Thyroid gland (tissue), 4 donors: Measurements from ENCODE around the gene CNBD2. TPM values are rescaled to one million over a fixed set of nuclear protein-coding genes. Genes with fewer than 3 reads are reported as not detected.
A peak's percentile ranks its signal among the peaks of the same experiment; 100 is the strongest.
"Not testable (repeated sequence)": the region's sequence is repeated elsewhere in the genome, so short reads cannot be mapped to it uniquely, and the experiment has no call there.

Experiments
- DNase-seq, 2 donors: peaks; one replicate each; pipeline ENCODE4 v3.0.0-alpha.2; 2019
- H3K27ac ChIP-seq, 3 donors: fragments of 200-600 bp; sonication (generic); 1 replicate in 2 of 3; 2 replicates in 1 of 3; pipeline ENCODE4 v1.5.1; 2016 to 2019; ENCODE audit warnings: mild to moderate bottlenecking in 1 of 3, moderate library complexity in 1 of 3
- H3K27me3 ChIP-seq: fragments of 200-600 bp; sonication (generic); one replicate; pipeline ENCODE4 v1.5.1; 2019
- H3K36me3 ChIP-seq, 2 donors: fragments of 200-600 bp; sonication (generic); one replicate each; pipeline ENCODE4 v1.5.1; 2016 to 2019
- H3K4me1 ChIP-seq, 2 donors: fragments of 200-600 bp; sonication (generic); one replicate each; pipeline ENCODE4 v1.5.1; 2017 to 2019
- H3K4me3 ChIP-seq, 3 donors: fragments of 200-600 bp; sonication (generic); replicated peaks in 1 of 3; 1 replicate in 2 of 3; 2 replicates in 1 of 3; pipeline ENCODE4 v1.5.1; 2016; ENCODE audit warnings: mild to moderate bottlenecking in 1 of 3
- H3K9me3 ChIP-seq: fragments of 200-600 bp; sonication (generic); one replicate; pipeline ENCODE4 v1.5.1; 2017
- POLR2A ChIP-seq, 2 donors: fragments of 450-650 bp; IDR thresholded peaks; one replicate each; pipeline ENCODE4 v1.6.1; 2017; ENCODE audit warnings: antibody characterized with exemption in 2 of 2, mild to moderate bottlenecking in 2 of 2, moderate library complexity in 1 of 2
- WGBS, 2 donors: methylation state at CpG; one replicate each; pipeline ENCODE4 v1.1.5; 2017; 5-methylcytosine and 5-hydroxymethylcytosine counted together
- intact Hi-C: fragments of 100-400 bp; cut with DNase I; formaldehyde crosslinking; loops from one replicate; pipeline ENCODE4 v1.15.1; 2023
- total RNA-seq, 4 donors: library from RNA; depleted of rRNA; stranded (reverse); fragments of >200 nt; gene quantifications; one replicate each; pipeline ENCODE4 v1.2.3, GENCODE V29; 2016
- TF ChIP-seq, protein P1 (sequence below), 6 experiments: fragments of 200-600 bp in 3 of 6; fragments of 450-650 bp in 3 of 6; sonication (generic) in 3 of 6; IDR thresholded peaks; one replicate each; pipeline ENCODE4 v1.5.1; 2016 to 2019; ENCODE audit warnings: antibody characterized with exemption in 6 of 6, mild to moderate bottlenecking in 2 of 6, inconsistent platforms in 1 of 6, moderate library complexity in 1 of 6

CNBD2 gene
- total RNA-seq, 4 donors from 2014 or later = 3.0 to 4.5 (median 3.8) TPM

DNA sequence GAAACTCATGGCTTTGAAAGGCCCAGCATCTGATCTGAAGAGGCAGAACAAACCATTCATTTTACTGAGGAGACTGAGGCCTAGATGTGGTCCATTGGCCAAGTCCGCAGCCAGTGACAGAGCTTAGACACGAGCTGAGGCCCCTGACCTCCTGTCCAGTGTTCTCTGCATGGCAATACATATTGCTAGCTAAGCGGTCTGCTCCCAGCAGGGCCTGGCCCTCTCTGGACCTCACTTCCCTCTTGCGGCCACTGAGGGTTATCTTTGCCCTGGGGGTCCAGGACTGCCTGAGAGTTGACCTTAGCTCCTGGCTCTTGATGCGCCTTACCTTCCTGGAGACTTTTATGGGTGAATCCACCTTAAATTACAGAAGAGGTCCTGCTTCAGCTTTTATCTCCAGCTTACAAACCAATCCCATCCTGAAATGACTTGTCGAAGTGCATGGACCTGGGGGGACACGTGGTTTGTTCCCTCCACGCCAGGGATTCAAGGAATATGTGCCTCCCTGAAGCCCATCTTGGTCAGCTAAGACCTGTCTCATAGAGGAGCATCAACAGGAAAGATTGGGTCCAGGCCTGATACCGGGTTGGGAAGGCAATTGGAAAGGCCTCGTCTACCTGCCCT is 75.6 kb downstream of the CNBD2 start:
- no peak overlapping the region for H3K4me3 ChIP-seq
- intact Hi-C loops = no loop called here
- no peak for TF ChIP-seq POLR2A (IDR thresholded peaks at IDR 0.05)
- TF ChIP-seq, protein P1, sequence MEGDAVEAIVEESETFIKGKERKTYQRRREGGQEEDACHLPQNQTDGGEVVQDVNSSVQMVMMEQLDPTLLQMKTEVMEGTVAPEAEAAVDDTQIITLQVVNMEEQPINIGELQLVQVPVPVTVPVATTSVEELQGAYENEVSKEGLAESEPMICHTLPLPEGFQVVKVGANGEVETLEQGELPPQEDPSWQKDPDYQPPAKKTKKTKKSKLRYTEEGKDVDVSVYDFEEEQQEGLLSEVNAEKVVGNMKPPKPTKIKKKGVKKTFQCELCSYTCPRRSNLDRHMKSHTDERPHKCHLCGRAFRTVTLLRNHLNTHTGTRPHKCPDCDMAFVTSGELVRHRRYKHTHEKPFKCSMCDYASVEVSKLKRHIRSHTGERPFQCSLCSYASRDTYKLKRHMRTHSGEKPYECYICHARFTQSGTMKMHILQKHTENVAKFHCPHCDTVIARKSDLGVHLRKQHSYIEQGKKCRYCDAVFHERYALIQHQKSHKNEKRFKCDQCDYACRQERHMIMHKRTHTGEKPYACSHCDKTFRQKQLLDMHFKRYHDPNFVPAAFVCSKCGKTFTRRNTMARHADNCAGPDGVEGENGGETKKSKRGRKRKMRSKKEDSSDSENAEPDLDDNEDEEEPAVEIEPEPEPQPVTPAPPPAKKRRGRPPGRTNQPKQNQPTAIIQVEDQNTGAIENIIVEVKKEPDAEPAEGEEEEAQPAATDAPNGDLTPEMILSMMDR (IDR thresholded peaks at IDR 0.05) = no peak
- no peaks in the 10 kb centered on the region for H3K36me3 ChIP-seq
- 91% methylated on average over 10 of the region's 10 CpGs for WGBS, 2 donors
- no peaks in the 10 kb centered on the region for H3K27me3 ChIP-seq
- H3K27ac ChIP-seq = no peak overlapping the region
- H3K4me1 ChIP-seq = peaks cover 9 to 15% of the 10 kb centered on the region in 2 donors
- no peak for DNase-seq
- H3K9me3 ChIP-seq = no peaks in the 10 kb centered on the region

DNA sequence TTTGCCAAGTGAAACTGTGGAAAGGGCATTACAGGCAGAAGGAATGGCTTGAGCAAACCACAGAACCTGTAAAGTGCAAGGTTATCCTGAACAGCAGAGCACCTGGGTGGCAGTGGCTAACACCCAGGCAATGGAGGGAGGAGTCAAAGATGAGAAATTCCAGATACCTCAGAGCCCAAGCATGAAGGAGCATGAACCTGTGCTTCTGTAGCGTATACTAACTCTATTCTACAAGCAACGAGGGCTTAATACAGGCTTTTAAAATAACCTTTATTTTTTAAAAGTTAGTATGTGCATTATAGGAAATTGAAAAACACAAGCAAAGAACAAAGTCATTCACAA is 77.0 kb downstream of the CNBD2 start:
- intact Hi-C loops = no loop called here
- Histone ChIP-seq H3K4me3 (no peak overlapping the region), H3K27me3 (no peaks in the 10 kb centered on the region), H3K27ac (no peak overlapping the region), H3K4me1 (peaks cover 9 to 15% of the 10 kb centered on the region in 2 donors), H3K36me3 (no peaks in the 10 kb centered on the region), H3K9me3 (no peaks in the 10 kb centered on the region)
- TF ChIP-seq POLR2A (IDR thresholded peaks at IDR 0.05) = no peak
- TF ChIP-seq, protein P1 (IDR thresholded peaks at IDR 0.05) = no peak
- WGBS, 2 donors = 92 to 93% methylated on average over 2 of the region's 2 CpGs
- DNase-seq = no peak

DNA sequence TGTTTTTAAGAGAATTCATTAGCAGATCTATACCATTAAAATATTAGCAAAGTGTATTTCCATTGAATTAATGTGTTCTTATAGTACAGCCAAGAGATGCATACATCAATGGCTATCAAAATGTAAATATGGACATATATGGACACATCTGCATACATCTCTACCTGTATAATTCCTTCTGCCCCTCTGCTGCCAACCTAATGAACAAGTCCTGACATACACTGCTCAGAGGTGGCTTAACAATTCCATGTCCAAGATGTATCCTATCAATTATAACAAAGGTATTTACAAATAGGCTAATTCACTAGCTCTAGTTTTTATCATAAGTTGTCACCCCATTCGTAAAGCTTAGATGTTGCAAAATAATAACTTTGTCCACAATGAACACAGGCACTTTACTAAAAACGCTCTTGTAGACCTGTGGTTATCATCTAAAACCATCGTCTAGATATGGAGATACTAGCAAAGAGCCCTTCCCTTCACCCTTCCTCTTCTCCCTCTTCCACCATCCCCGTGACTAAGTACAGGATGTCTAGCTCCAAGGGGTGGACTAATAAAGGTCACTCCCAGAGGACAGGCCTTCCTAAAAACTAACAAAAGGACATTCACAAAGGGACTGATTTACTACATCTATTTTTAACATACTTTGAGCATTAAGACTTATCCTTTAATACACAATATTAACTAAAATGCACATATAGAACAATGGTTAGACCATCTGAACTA is 77.8 kb downstream of the CNBD2 start:
- H3K4me3 ChIP-seq, intact Hi-C loops, H3K9me3 ChIP-seq, DNase-seq, H3K27me3 ChIP-seq, H3K36me3 ChIP-seq, H3K27ac ChIP-seq: not testable (repeated sequence)
- 75 to 86% methylated on average over 4 of the region's 4 CpGs for WGBS, 2 donors
- peaks cover 12 to 18% of the 10 kb centered on the region in 2 donors for H3K4me1 ChIP-seq

DNA sequence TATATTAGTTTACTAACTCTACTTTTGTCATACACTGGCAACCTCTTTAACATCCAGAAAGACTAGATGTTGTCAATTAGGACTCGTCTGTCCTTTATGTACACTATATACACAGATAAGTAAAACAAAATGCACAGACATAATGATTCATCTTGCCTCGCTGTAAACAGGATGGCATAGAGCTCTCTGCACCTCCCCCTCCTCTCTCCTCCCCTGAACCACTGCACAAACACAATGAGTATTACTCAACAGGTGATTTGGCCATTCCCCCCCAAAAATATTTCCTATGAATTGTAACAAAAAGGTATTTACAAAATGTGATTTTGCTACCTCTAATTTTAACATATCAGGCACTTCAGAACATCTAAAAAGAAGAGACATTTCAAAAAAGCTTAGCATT is 81.0 kb downstream of the CNBD2 start:
- H3K9me3 ChIP-seq, DNase-seq, intact Hi-C loops, H3K27me3 ChIP-seq, H3K36me3 ChIP-seq: not testable (repeated sequence)
- H3K27ac ChIP-seq = peak overlapping the region in 1 of 3 donors; percentile 99
- peaks cover 13 to 21% of the 10 kb centered on the region in 2 donors for H3K4me1 ChIP-seq
- H3K4me3 ChIP-seq = peak overlapping the region in 2 of 3 donors; percentile 99
- WGBS, 2 donors = 0% methylated on average over 2 of the region's 2 CpGs

DNA sequence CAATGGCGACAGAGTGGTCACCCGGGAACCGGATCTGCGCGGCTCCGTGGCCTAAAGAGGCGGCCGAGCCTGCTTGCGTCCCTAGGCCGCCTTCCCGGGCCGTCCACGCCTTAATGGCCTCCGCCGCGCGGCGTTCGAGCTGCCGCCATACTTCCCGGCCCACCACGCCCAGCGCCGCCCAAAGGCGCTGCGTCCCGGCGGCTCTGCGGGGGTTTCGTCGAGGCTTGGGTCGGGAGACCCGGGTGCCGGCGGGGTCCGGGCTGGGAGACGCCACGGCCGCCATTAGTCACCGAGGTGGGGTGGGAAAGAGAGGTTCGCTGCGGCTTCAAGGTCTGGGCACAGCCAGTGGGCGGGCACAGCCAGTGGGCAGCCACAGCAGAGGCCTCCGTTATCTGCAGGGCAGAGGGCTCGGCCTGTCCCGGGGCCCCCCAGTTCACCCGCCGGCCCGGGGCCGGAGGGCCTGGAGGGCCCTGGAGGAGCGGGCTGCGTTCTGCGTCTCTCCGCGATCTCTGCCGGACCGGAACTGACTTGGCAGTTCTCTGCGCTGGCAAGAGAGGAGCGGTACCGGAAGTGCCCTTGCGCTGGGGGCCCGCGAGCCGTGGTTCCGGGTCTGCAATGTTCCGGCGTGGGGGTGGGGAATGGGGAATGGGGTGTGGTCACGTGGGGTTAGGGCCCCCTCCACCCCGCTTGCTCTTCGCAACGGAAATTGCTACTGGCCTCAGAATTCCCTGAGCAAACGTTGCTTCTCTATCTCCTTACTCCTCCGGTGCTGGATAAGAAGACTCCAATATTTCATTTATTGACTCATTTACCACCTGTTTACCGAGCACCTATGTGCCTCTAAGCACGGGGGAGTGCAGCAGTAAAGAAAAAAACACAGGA is 82.3 kb downstream of the CNBD2 start:
- H3K27ac ChIP-seq = peak overlapping the region; percentile 98 to 99 (median 98)
- H3K4me1 ChIP-seq = peaks cover 13 to 21% of the 10 kb centered on the region in 2 donors
- H3K27me3 ChIP-seq = no peaks in the 10 kb centered on the region
- H3K36me3 ChIP-seq = no peaks in the 10 kb centered on the region
- intact Hi-C loops = no loop called here
- TF ChIP-seq, protein P1 (IDR thresholded peaks at IDR 0.05) = no peak
- peak in 1 of 2 donors; percentile 97 for TF ChIP-seq POLR2A (IDR thresholded peaks at IDR 0.05)
- WGBS, 2 donors = 0 to 2% methylated on average over 6 to 19 of the region's 75 CpGs
- peak; percentile 94 for DNase-seq
- H3K4me3 ChIP-seq = peak overlapping the region; percentile 29 to 99 (median 99)
- no peaks in the 10 kb centered on the region for H3K9me3 ChIP-seq
